ENCODE measurements around the gene MYO5A. TPM values are rescaled to one million over a fixed set of nuclear protein-coding genes. Genes with fewer than 3 reads are reported as not detected.
"Not testable (repeated sequence)": the region's sequence is repeated elsewhere in the genome, so short reads cannot be mapped to it uniquely, and the experiment has no call there.

Gene MYO5A
- total RNA-seq, 4 donors from 2014 or later, result 5.8 to 51.2 (median 10.2) TPM

- peak overlapping the region in 1 of 4 donors; percentile 60 for H3K27ac ChIP-seq
- H3K4me3 ChIP-seq, result no peak overlapping the region
- TF ChIP-seq, protein P1, sequence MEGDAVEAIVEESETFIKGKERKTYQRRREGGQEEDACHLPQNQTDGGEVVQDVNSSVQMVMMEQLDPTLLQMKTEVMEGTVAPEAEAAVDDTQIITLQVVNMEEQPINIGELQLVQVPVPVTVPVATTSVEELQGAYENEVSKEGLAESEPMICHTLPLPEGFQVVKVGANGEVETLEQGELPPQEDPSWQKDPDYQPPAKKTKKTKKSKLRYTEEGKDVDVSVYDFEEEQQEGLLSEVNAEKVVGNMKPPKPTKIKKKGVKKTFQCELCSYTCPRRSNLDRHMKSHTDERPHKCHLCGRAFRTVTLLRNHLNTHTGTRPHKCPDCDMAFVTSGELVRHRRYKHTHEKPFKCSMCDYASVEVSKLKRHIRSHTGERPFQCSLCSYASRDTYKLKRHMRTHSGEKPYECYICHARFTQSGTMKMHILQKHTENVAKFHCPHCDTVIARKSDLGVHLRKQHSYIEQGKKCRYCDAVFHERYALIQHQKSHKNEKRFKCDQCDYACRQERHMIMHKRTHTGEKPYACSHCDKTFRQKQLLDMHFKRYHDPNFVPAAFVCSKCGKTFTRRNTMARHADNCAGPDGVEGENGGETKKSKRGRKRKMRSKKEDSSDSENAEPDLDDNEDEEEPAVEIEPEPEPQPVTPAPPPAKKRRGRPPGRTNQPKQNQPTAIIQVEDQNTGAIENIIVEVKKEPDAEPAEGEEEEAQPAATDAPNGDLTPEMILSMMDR (IDR thresholded peaks at IDR 0.05 in 4 of 5, conservative IDR thresholded peaks at IDR 0.05 in 1 of 5), result peak in 3 of 5 experiments; percentile 34 to 55 (median 42)
- no peak for TF ChIP-seq POLR2A (IDR thresholded peaks at IDR 0.05)
- H3K4me1 ChIP-seq, result peaks cover 12 to 15% of the 10 kb centered on the region in 2 donors
- ATAC-seq (peak; percentile 73 to 77), DNase-seq (no peak)
- H3K9me3 ChIP-seq, result no peaks in the 10 kb centered on the region
- H3K27me3 ChIP-seq, result no peaks in the 10 kb centered on the region
- H3K36me3 ChIP-seq, result no peaks in the 10 kb centered on the region
- intact Hi-C loops (cut with DNase I; ENCODE audit: low total_unique reads), result loop anchor here (1.0 to 5.0 kb wide), 4 partner anchors 96 to 207 kb away; no protein-coding TSS in a partner anchor
- in situ Hi-C loops (cut with MboI; ENCODE audit: low sequenced_read_pairs in 4 of 4), result loop anchor here (10.0 to 25.0 kb wide), 2 partner anchors 119 to 126 kb away; no protein-coding TSS in a partner anchor
Measured at GRCh38 chr15:52463638-52464037, 65.0 kb downstream of the MYO5A start.

DNA sequence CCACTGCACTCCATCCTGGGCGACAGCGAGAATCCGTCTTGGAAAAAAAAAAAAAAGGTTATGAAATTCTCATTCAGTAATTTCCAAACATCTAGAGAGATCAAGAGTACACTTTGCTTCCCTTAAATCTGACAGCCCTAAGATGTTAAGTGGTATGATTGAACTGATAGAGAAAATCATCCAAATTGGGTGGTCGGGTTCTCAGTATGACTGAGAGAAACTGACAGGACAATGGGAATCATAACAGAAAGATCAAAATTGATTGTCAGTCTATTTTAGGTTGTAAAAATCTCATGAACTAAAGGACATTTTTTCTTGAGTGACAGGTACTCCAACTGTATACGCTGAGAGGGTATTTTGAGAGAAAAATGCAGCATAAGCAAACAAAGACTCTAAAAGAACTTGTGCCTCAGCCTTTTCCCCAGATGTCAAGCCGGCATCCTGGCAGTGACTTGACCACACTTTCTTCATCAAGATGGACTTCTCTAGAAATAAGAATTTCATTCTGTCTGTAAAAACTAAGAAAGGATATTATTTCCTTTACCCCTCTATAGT is 65.8 kb downstream of the MYO5A start:
- DNase-seq (no peak), ATAC-seq (no peak)
- no peak for TF ChIP-seq POLR2A (IDR thresholded peaks at IDR 0.05)
- TF ChIP-seq, protein P1 (IDR thresholded peaks at IDR 0.05 in 4 of 5, conservative IDR thresholded peaks at IDR 0.05 in 1 of 5), result no peak
- Histone ChIP-seq H3K4me1 (peaks cover 12 to 15% of the 10 kb centered on the region in 2 donors), H3K9me3 (no peaks in the 10 kb centered on the region), H3K27me3 (no peaks in the 10 kb centered on the region), H3K4me3 (no peak overlapping the region), H3K36me3 (no peaks in the 10 kb centered on the region), H3K27ac (peak overlapping the region in 3 of 4 donors; percentile 9 to 60 (median 24))
- in situ Hi-C loops (cut with MboI; ENCODE audit: low sequenced_read_pairs in 4 of 4) (loop anchor here (10.0 to 25.0 kb wide), 2 partner anchors 118 to 126 kb away; no protein-coding TSS in a partner anchor), intact Hi-C loops (cut with DNase I; ENCODE audit: low total_unique reads) (loop anchor here (1.0 to 5.0 kb wide), 4 partner anchors 96 to 206 kb away; no protein-coding TSS in a partner anchor)

GRCh38 chr15:52459701-52460100 is 69.0 kb downstream of the MYO5A start:
- H3K9me3 ChIP-seq, H3K27me3 ChIP-seq, H3K27ac ChIP-seq, ATAC-seq, H3K4me3 ChIP-seq, H3K36me3 ChIP-seq, DNase-seq, H3K4me1 ChIP-seq: not testable (repeated sequence)
- intact Hi-C loops (cut with DNase I; ENCODE audit: low total_unique reads) (loop anchor here (5.0 kb wide), 2 partner anchors 92 to 127 kb away; no protein-coding TSS in a partner anchor), in situ Hi-C loops (cut with MboI; ENCODE audit: low sequenced_read_pairs in 4 of 4) (loop anchor here (10.0 to 25.0 kb wide), 2 partner anchors 115 to 122 kb away; no protein-coding TSS in a partner anchor)

DNA sequence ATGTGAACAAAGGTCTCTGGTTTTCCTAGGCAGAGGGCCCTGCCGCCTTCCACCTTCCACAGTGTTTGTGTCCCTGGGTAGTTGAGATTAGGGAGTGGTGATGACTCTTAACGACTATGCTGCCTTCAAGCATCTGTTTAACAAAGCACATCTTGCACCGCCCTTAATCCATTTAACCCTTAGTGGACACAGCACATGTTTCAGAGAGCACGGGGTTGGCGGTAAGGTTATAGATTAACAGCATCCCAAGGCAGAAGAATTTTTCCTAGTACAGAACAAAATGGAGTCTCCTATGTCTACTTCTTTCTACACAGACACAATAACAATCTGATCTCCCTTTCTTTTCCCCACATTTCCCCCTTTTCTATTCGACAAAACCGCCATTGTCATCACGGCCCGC is 69.4 kb downstream of the MYO5A start:
- H3K4me1 ChIP-seq; intact Hi-C loops (cut with DNase I; ENCODE audit: low total_unique reads); H3K27me3 ChIP-seq; DNase-seq; ATAC-seq; H3K4me3 ChIP-seq; H3K36me3 ChIP-seq; H3K9me3 ChIP-seq; H3K27ac ChIP-seq: not testable (repeated sequence)
- in situ Hi-C loops (cut with MboI; ENCODE audit: low sequenced_read_pairs in 4 of 4), result loop anchor here in 3 of 4 donors (25.0 kb wide), 1 partner anchor 122 kb away; no protein-coding TSS in a partner anchor

GRCh38 chr15:52448011-52448890 is 80.4 kb downstream of the MYO5A start:
- Histone ChIP-seq H3K9me3 (no peaks in the 10 kb centered on the region), H3K27ac (peak overlapping the region; percentile 62 to 86 (median 68)), H3K27me3 (no peaks in the 10 kb centered on the region), H3K36me3 (no peaks in the 10 kb centered on the region), H3K4me3 (no peak overlapping the region), H3K4me1 (peaks cover 43 to 51% of the 10 kb centered on the region in 2 donors)
- DNase-seq, result no peak
- intact Hi-C loops (cut with DNase I; ENCODE audit: low total_unique reads) (loop anchor here (10.0 kb wide), 1 partner anchor 57 kb away; no protein-coding TSS in a partner anchor), in situ Hi-C loops (cut with MboI; ENCODE audit: low sequenced_read_pairs in 4 of 4) (no loop called here)
- TF ChIP-seq, protein P1 (IDR thresholded peaks at IDR 0.05 in 4 of 5, conservative IDR thresholded peaks at IDR 0.05 in 1 of 5), result no peak
- TF ChIP-seq POLR2A (IDR thresholded peaks at IDR 0.05), result no peak
- no peak for ATAC-seq

Data from gastrocnemius medialis (tissue), 4 donors.